GM12878 (cell line): ENCODE measurements around the gene SLC34A1.

Experiments used
- ASH2L ChIP-seq: fragments of 300-600, 200-600 bp; sonication (generic); IDR thresholded peaks from 2 replicates; pipeline ENCODE4 v1.6.1; 2017; ENCODE audit warnings: low read depth, mild to moderate bottlenecking, borderline replicate concordance
- JUND ChIP-seq: IDR thresholded peaks from 2 replicates; pipeline ENCODE4 v1.6.1; 2012; ENCODE audit warnings: low read depth, mild to moderate bottlenecking, low read length, improper control_type of control experiment, moderate library complexity
- PAX8 ChIP-seq: fragments of 450-650 bp; IDR thresholded peaks from 2 replicates; pipeline ENCODE4 v1.6.1; 2017; ENCODE audit warnings: mild to moderate bottlenecking, moderate library complexity
- POLR2A ChIP-seq: IDR thresholded peaks from 2 replicates; pipeline ENCODE4 v1.6.1; 2011; ENCODE audit warnings: low read depth, mild to moderate bottlenecking, low read length
- POLR2AphosphoS5 ChIP-seq: IDR thresholded peaks from 2 replicates; pipeline ENCODE4 v1.6.1; 2011; ENCODE audit warnings: mild to moderate bottlenecking, low read length, inconsistent platforms
- RELA ChIP-seq: fragments of 450-650 bp; IDR thresholded peaks from 2 replicates; pipeline ENCODE4 v1.8.0; 2014; ENCODE audit warnings: borderline replicate concordance; ENCODE audit not compliant: partially characterized antibody
- SMAD1 ChIP-seq: fragments of 450-650 bp; IDR thresholded peaks from 2 replicates; pipeline ENCODE4 v1.6.1; 2018; ENCODE audit warnings: mild to moderate bottlenecking, low read depth; ENCODE audit not compliant: partially characterized antibody
- SUZ12 ChIP-seq: fragments of 200-600 bp; sonication (generic); IDR thresholded peaks from one replicate; pipeline ENCODE4 v1.6.1; 2018; ENCODE audit warnings: antibody characterized with exemption, mild to moderate bottlenecking; ENCODE audit not compliant: unreplicated experiment
- USF2 ChIP-seq: IDR thresholded peaks from 2 replicates; pipeline ENCODE4 v1.6.1; 2011; ENCODE audit warnings: low read depth, low read length, improper control_type of control experiment, borderline replicate concordance
- YY1 ChIP-seq: IDR thresholded peaks from 2 replicates; pipeline ENCODE4 v1.6.1; 2011; ENCODE audit warnings: low read depth, mild to moderate bottlenecking, low read length
- TF ChIP-seq, protein P1 (sequence below): IDR thresholded peaks from 2 replicates; pipeline ENCODE4 v1.6.1; 2012; ENCODE audit warnings: mild to moderate bottlenecking, low read depth, low read length
- TF ChIP-seq, protein P2 (sequence below), 3 experiments: IDR thresholded peaks in 2 of 3; conservative IDR thresholded peaks in 1 of 3; 2 replicates each; pipeline ENCODE4 v1.5.1; 2011; ENCODE audit warnings: low read depth in 3 of 3, low read length in 3 of 3, mild to moderate bottlenecking in 3 of 3, control low read depth in 2 of 3, moderate library complexity in 2 of 3, inconsistent platforms in 1 of 3, mixed read lengths in 1 of 3; ENCODE audit not compliant: control insufficient read depth in 2 of 3, insufficient read depth in 1 of 3; ENCODE audit errors: extremely low read depth in 1 of 3
- TF ChIP-seq, protein P3 (sequence below): IDR thresholded peaks from 2 replicates; pipeline ENCODE4 v1.6.1; 2012; ENCODE audit warnings: low read length, inconsistent platforms

GRCh38 chr5:177425196-177425800 lies 41.1 kb downstream of the SLC34A1 start:
- TF ChIP-seq PAX8 = no peak
- no peak for TF ChIP-seq POLR2A
- no peak for TF ChIP-seq JUND
- TF ChIP-seq, protein P1, sequence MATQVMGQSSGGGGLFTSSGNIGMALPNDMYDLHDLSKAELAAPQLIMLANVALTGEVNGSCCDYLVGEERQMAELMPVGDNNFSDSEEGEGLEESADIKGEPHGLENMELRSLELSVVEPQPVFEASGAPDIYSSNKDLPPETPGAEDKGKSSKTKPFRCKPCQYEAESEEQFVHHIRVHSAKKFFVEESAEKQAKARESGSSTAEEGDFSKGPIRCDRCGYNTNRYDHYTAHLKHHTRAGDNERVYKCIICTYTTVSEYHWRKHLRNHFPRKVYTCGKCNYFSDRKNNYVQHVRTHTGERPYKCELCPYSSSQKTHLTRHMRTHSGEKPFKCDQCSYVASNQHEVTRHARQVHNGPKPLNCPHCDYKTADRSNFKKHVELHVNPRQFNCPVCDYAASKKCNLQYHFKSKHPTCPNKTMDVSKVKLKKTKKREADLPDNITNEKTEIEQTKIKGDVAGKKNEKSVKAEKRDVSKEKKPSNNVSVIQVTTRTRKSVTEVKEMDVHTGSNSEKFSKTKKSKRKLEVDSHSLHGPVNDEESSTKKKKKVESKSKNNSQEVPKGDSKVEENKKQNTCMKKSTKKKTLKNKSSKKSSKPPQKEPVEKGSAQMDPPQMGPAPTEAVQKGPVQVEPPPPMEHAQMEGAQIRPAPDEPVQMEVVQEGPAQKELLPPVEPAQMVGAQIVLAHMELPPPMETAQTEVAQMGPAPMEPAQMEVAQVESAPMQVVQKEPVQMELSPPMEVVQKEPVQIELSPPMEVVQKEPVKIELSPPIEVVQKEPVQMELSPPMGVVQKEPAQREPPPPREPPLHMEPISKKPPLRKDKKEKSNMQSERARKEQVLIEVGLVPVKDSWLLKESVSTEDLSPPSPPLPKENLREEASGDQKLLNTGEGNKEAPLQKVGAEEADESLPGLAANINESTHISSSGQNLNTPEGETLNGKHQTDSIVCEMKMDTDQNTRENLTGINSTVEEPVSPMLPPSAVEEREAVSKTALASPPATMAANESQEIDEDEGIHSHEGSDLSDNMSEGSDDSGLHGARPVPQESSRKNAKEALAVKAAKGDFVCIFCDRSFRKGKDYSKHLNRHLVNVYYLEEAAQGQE = no peak
- no peak for TF ChIP-seq SUZ12
- TF ChIP-seq, protein P2, sequence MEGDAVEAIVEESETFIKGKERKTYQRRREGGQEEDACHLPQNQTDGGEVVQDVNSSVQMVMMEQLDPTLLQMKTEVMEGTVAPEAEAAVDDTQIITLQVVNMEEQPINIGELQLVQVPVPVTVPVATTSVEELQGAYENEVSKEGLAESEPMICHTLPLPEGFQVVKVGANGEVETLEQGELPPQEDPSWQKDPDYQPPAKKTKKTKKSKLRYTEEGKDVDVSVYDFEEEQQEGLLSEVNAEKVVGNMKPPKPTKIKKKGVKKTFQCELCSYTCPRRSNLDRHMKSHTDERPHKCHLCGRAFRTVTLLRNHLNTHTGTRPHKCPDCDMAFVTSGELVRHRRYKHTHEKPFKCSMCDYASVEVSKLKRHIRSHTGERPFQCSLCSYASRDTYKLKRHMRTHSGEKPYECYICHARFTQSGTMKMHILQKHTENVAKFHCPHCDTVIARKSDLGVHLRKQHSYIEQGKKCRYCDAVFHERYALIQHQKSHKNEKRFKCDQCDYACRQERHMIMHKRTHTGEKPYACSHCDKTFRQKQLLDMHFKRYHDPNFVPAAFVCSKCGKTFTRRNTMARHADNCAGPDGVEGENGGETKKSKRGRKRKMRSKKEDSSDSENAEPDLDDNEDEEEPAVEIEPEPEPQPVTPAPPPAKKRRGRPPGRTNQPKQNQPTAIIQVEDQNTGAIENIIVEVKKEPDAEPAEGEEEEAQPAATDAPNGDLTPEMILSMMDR (IDR thresholded peaks at IDR 0.05 in 2 of 3, conservative IDR thresholded peaks at IDR 0.05 in 1 of 3; ENCODE audit: control insufficient read depth in 2 of 3, extremely low read depth in 1 of 3, insufficient read depth in 1 of 3, low read depth in 3 of 3, low read length in 3 of 3) = no peak
- no peak for TF ChIP-seq RELA
- TF ChIP-seq, protein P3, sequence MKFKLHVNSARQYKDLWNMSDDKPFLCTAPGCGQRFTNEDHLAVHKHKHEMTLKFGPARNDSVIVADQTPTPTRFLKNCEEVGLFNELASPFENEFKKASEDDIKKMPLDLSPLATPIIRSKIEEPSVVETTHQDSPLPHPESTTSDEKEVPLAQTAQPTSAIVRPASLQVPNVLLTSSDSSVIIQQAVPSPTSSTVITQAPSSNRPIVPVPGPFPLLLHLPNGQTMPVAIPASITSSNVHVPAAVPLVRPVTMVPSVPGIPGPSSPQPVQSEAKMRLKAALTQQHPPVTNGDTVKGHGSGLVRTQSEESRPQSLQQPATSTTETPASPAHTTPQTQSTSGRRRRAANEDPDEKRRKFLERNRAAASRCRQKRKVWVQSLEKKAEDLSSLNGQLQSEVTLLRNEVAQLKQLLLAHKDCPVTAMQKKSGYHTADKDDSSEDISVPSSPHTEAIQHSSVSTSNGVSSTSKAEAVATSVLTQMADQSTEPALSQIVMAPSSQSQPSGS = no peak
- no peak for TF ChIP-seq ASH2L
- TF ChIP-seq POLR2AphosphoS5 = no peak
- TF ChIP-seq SMAD1 = no peak
- TF ChIP-seq USF2 = no peak
- TF ChIP-seq YY1 = no peak
